Measurements from ENCODE around the gene YWHAB.

The YWHAB gene

GRCh38 chr20:44884907-44885391 lies 556 bp upstream of the YWHAB start:
- TF ChIP-seq EZH2 (IDR thresholded peaks at IDR 0.05; ENCODE audit: borderline replicate concordance, low read length) (no peak), CTCF (IDR thresholded peaks at IDR 0.05; ENCODE audit: low read length) (no peak)
- Histone ChIP-seq H3K4me1 (ENCODE audit: insufficient read depth, low read length, severe bottlenecking) (peaks cover 46% of the 10 kb centered on the region), H3K79me2 (ENCODE audit: insufficient read depth, low read length) (peaks cover 43% of the 10 kb centered on the region), H3K27me3 (ENCODE audit: insufficient read depth, low read length) (no peaks in the 10 kb centered on the region), H3K9me2 (ENCODE audit: low read depth, low read length) (no peaks in the 10 kb centered on the region), H4K20me1 (ENCODE audit: insufficient read depth, low read length) (no peaks in the 10 kb centered on the region), H3K36me3 (ENCODE audit: insufficient read depth, low read length) (peaks cover 21% of the 10 kb centered on the region), H3K4me2 (ENCODE audit: low read length) (peak overlapping the region; percentile 80), H3K9me3 (ENCODE audit: low read length) (no peaks in the 10 kb centered on the region), H2AFZ (ENCODE audit: low read length) (peak overlapping the region; percentile 85; the same call in 1 of the 2 replicates), H3K9ac (ENCODE audit: low read length) (peak overlapping the region; percentile 75), H3F3A (ENCODE audit: insufficient read depth, low read length) (no peaks in the 10 kb centered on the region), H3K27ac (ENCODE audit: low read depth, low read length, poor library complexity, severe bottlenecking) (peak overlapping the region; percentile 12), H3K4me3 (ENCODE audit: low read depth, low read length, poor library complexity, severe bottlenecking) (peak overlapping the region; percentile 99)

DNA sequence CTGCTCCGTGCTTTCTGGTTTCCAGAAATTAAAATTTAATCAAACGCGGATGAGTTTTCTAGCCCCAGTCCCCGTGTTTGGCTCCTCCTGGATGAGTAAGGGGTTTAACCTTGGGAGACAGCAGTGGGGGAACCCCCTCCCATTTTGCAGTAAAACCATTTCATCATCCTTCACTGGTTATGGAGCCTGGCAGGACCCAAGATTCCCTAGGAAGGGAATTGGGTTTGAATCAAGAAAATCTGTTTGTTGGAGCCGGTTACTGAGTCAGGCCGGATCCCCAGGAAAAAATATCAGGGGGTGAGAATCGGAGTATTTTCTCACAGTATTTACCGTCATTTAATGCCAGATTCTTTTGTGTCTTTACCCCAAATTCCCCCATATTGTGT lies 754 bp downstream of the YWHAB start:
- Histone ChIP-seq H3F3A (ENCODE audit: insufficient read depth, low read length) (no peaks in the 10 kb centered on the region), H3K4me3 (ENCODE audit: low read depth, low read length, poor library complexity, severe bottlenecking) (peak overlapping the region; percentile 99), H3K79me2 (ENCODE audit: insufficient read depth, low read length) (peaks cover 56% of the 10 kb centered on the region), H3K27me3 (ENCODE audit: insufficient read depth, low read length) (no peaks in the 10 kb centered on the region), H3K27ac (ENCODE audit: low read depth, low read length, poor library complexity, severe bottlenecking) (peak overlapping the region; percentile 73), H3K36me3 (ENCODE audit: insufficient read depth, low read length) (peaks cover 31% of the 10 kb centered on the region), H3K9me2 (ENCODE audit: low read depth, low read length) (no peaks in the 10 kb centered on the region), H3K4me2 (ENCODE audit: low read length) (peak overlapping the region; percentile 92), H3K4me1 (ENCODE audit: insufficient read depth, low read length, severe bottlenecking) (peaks cover 47% of the 10 kb centered on the region), H3K9ac (ENCODE audit: low read length) (peak overlapping the region; percentile 95), H2AFZ (ENCODE audit: low read length) (no peak overlapping the region), H4K20me1 (ENCODE audit: insufficient read depth, low read length) (no peaks in the 10 kb centered on the region), H3K9me3 (ENCODE audit: low read length) (no peaks in the 10 kb centered on the region)
- TF ChIP-seq CTCF (IDR thresholded peaks at IDR 0.05; ENCODE audit: low read length) = no peak
- TF ChIP-seq EZH2 (IDR thresholded peaks at IDR 0.05; ENCODE audit: borderline replicate concordance, low read length) = no peak

GRCh38 chr20:44886828-44887227 lies 1.3 kb downstream of the YWHAB start:
- Histone ChIP-seq H3K9ac (ENCODE audit: low read length) (peak overlapping the region; percentile 95), H3K36me3 (ENCODE audit: insufficient read depth, low read length) (peaks cover 36% of the 10 kb centered on the region), H3F3A (ENCODE audit: insufficient read depth, low read length) (no peaks in the 10 kb centered on the region), H3K79me2 (ENCODE audit: insufficient read depth, low read length) (peaks cover 61% of the 10 kb centered on the region), H4K20me1 (ENCODE audit: insufficient read depth, low read length) (no peaks in the 10 kb centered on the region), H3K27ac (ENCODE audit: low read depth, low read length, poor library complexity, severe bottlenecking) (no peak overlapping the region), H3K4me3 (ENCODE audit: low read depth, low read length, poor library complexity, severe bottlenecking) (peak overlapping the region; percentile 99), H3K9me3 (ENCODE audit: low read length) (no peaks in the 10 kb centered on the region), H2AFZ (ENCODE audit: low read length) (no peak overlapping the region), H3K9me2 (ENCODE audit: low read depth, low read length) (no peaks in the 10 kb centered on the region), H3K4me1 (ENCODE audit: insufficient read depth, low read length, severe bottlenecking) (peaks cover 47% of the 10 kb centered on the region), H3K27me3 (ENCODE audit: insufficient read depth, low read length) (no peaks in the 10 kb centered on the region), H3K4me2 (ENCODE audit: low read length) (peak overlapping the region; percentile 92)
- TF ChIP-seq EZH2 (IDR thresholded peaks at IDR 0.05; ENCODE audit: borderline replicate concordance, low read length) = no peak
- no peak for TF ChIP-seq CTCF (IDR thresholded peaks at IDR 0.05; ENCODE audit: low read length)

Measured in OCI-LY1 (cell line).